HG03354 (cell line): ENCODE results near the gene VPS37C.

Experiments used
- ATAC-seq: cut with Tn5 transposase; IDR thresholded peaks from one replicate; pipeline ENCODE4 v1.9.1; 2021; ENCODE audit warnings: mild to moderate bottlenecking; ENCODE audit not compliant: unreplicated experiment, poor library complexity, severe bottlenecking

The VPS37C gene

GRCh38 chr11:61141601-61142028 lies 19.6 kb downstream of the VPS37C start:
- ATAC-seq: no peak

- ATAC-seq: no peak
Observed at GRCh38 chr11:61140416-61140815, 20.8 kb downstream of the VPS37C start.

GRCh38 chr11:61139387-61139786 lies 21.8 kb downstream of the VPS37C start:
- ATAC-seq: no peak

GRCh38 chr11:61138935-61139334 lies 22.3 kb downstream of the VPS37C start:
- no peak for ATAC-seq

GRCh38 chr11:61134801-61135257 lies 26.4 kb downstream of the VPS37C start:
- ATAC-seq: no peak

- ATAC-seq: no peak
Observed at GRCh38 chr11:61133956-61134662, 27.1 kb downstream of the VPS37C start.

GRCh38 chr11:61133145-61133544 lies 28.1 kb downstream of the VPS37C start:
- ATAC-seq: no peak

GRCh38 chr11:61132646-61133045 lies 28.6 kb downstream of the VPS37C start:
- ATAC-seq: no peak

- ATAC-seq: no peak
Observed at GRCh38 chr11:61131998-61132555, 29.1 kb downstream of the VPS37C start.

GRCh38 chr11:61131586-61131985 lies 29.6 kb downstream of the VPS37C start:
- ATAC-seq: no peak

GRCh38 chr11:61131186-61131585 lies 30.0 kb downstream of the VPS37C start:
- no peak for ATAC-seq

GRCh38 chr11:61129639-61130523 lies 31.3 kb downstream of the VPS37C start:
- ATAC-seq: peak; percentile 90

- ATAC-seq: no peak
Observed at GRCh38 chr11:61128947-61129638, 32.1 kb downstream of the VPS37C start.

GRCh38 chr11:61127991-61128390 lies 33.2 kb downstream of the VPS37C start:
- ATAC-seq: no peak

GRCh38 chr11:61126256-61126655 lies 35.0 kb downstream of the VPS37C start:
- ATAC-seq: no peak

GRCh38 chr11:61125310-61125684 lies 35.9 kb downstream of the VPS37C start:
- ATAC-seq: no peak

- ATAC-seq: no peak
Observed at GRCh38 chr11:61124574-61125309, 36.5 kb downstream of the VPS37C start.

- no peak for ATAC-seq
Observed at GRCh38 chr11:61123775-61124571, 37.3 kb downstream of the VPS37C start.

- no peak for ATAC-seq
Observed at GRCh38 chr11:61122761-61123160, 38.5 kb downstream of the VPS37C start.
